ENCODE measurements around the gene BTBD17. TPM values are rescaled to one million over a fixed set of nuclear protein-coding genes. Genes with fewer than 3 reads are reported as not detected.

BTBD17 gene
- total RNA-seq, 4 donors from 2014 or later = not detected

GRCh38 chr17:74386386-74386785 is 24.7 kb upstream of the BTBD17 start:
- WGBS, 2 donors = 61 to 62% methylated on average over 8 of the region's 8 CpGs
- Histone ChIP-seq H3K9me3 (no peaks in the 10 kb centered on the region), H3K4me3 (no peak overlapping the region), H3K27ac (no peak overlapping the region), H3K27me3 (peaks cover 0 to 20% (median 0%) of the 10 kb centered on the region in 4 donors), H3K4me1 (peaks cover 0 to 12% (median 0%) of the 10 kb centered on the region in 3 donors), H3K36me3 (no peaks in the 10 kb centered on the region)
- TF ChIP-seq POLR2A (IDR thresholded peaks at IDR 0.05) = no peak
- TF ChIP-seq, protein P1, sequence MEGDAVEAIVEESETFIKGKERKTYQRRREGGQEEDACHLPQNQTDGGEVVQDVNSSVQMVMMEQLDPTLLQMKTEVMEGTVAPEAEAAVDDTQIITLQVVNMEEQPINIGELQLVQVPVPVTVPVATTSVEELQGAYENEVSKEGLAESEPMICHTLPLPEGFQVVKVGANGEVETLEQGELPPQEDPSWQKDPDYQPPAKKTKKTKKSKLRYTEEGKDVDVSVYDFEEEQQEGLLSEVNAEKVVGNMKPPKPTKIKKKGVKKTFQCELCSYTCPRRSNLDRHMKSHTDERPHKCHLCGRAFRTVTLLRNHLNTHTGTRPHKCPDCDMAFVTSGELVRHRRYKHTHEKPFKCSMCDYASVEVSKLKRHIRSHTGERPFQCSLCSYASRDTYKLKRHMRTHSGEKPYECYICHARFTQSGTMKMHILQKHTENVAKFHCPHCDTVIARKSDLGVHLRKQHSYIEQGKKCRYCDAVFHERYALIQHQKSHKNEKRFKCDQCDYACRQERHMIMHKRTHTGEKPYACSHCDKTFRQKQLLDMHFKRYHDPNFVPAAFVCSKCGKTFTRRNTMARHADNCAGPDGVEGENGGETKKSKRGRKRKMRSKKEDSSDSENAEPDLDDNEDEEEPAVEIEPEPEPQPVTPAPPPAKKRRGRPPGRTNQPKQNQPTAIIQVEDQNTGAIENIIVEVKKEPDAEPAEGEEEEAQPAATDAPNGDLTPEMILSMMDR (IDR thresholded peaks at IDR 0.05) = no peak
- intact Hi-C loops (cut with DNase I) = no loop called here
- DNase-seq = no peak

DNA sequence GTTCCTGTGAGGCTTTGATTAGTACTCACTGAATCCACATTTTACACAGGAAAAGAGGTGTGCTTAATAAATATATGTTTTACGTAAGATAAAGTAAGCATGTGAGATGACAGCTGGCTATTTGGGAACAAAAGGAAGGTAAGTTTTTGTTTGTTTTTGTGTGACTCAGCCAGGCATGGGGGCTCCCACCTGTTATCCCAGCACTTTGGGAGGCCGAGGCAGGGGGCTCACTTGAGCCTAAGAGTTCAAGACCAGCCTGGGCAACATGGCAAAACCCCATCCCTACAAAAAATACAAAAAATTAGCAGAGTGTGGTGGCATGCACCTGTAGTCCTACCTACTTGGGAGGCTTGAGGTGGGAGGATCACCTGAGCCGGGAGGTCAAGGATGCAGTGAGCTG is 23.5 kb upstream of the BTBD17 start:
- 80 to 87% methylated on average over 3 of the region's 3 CpGs for WGBS, 2 donors
- H3K27ac ChIP-seq = no peak overlapping the region
- H3K9me3 ChIP-seq = no peaks in the 10 kb centered on the region
- intact Hi-C loops (cut with DNase I) = no loop called here
- TF ChIP-seq, protein P1 (IDR thresholded peaks at IDR 0.05) = no peak
- no peak for TF ChIP-seq POLR2A (IDR thresholded peaks at IDR 0.05)
- peaks cover 0 to 20% (median 0%) of the 10 kb centered on the region in 4 donors for H3K27me3 ChIP-seq
- no peak overlapping the region for H3K4me3 ChIP-seq
- no peaks in the 10 kb centered on the region for H3K36me3 ChIP-seq
- H3K4me1 ChIP-seq = peaks cover 4 to 24% (median 8%) of the 10 kb centered on the region in 3 donors
- DNase-seq = no peak

DNA sequence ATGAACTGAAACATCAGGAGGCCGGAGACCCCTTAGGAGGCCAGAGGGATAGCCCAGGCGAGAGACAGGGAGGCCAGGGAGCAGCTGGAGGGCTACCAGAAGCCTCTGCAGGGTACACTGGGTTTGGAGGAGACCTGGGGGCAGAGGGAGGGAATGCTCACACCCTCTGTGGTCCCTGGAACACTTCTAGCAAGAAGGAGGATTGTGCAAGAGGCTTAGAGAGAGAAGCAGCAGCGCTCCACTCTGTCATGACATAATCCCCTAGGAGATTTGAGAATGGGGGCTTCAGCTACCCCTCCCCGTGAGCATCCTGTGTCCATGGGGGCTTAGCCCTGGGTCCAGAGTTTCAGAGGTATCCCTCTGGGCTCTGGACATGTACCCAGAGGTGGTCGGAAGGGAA is 21.5 kb upstream of the BTBD17 start:
- no peak for DNase-seq
- TF ChIP-seq, protein P1 (IDR thresholded peaks at IDR 0.05) = no peak
- TF ChIP-seq POLR2A (IDR thresholded peaks at IDR 0.05) = no peak
- H3K4me3 ChIP-seq = no peak overlapping the region
- H3K27me3 ChIP-seq = peaks cover 0 to 15% (median 0%) of the 10 kb centered on the region in 4 donors
- no peaks in the 10 kb centered on the region for H3K36me3 ChIP-seq
- no peaks in the 10 kb centered on the region for H3K9me3 ChIP-seq
- 82 to 84% methylated on average over 5 of the region's 5 CpGs for WGBS, 2 donors
- intact Hi-C loops (cut with DNase I) = no loop called here
- peaks cover 15 to 39% (median 16%) of the 10 kb centered on the region in 3 donors for H3K4me1 ChIP-seq
- H3K27ac ChIP-seq = no peak overlapping the region

GRCh38 chr17:74380959-74381808 is 19.5 kb upstream of the BTBD17 start:
- peaks cover 15 to 30% (median 16%) of the 10 kb centered on the region in 3 donors for H3K4me1 ChIP-seq
- H3K9me3 ChIP-seq = no peaks in the 10 kb centered on the region
- no peak overlapping the region for H3K4me3 ChIP-seq
- H3K27me3 ChIP-seq = peaks cover 0 to 29% (median 0%) of the 10 kb centered on the region in 4 donors
- TF ChIP-seq, protein P1 (IDR thresholded peaks at IDR 0.05) = peak in 1 of 6 experiments; percentile 0
- no peak for TF ChIP-seq POLR2A (IDR thresholded peaks at IDR 0.05)
- intact Hi-C loops (cut with DNase I) = no loop called here
- 58 to 59% methylated on average over 13 to 15 of the region's 15 CpGs for WGBS, 2 donors
- DNase-seq = no peak
- H3K27ac ChIP-seq = peak overlapping the region; percentile 30 to 77 (median 50)
- H3K36me3 ChIP-seq = no peaks in the 10 kb centered on the region

Data from esophagus squamous epithelium (tissue), 5 donors.